Sigmoid colon (tissue), 7 donors: Measurements from ENCODE around the gene TEX53. TPM values are rescaled to one million over a fixed set of nuclear protein-coding genes. Genes with fewer than 3 reads are reported as not detected.

Source experiments
- DNase-seq: peaks from one replicate; pipeline ENCODE4 v3.0.0-alpha.2; 2019
- H3K27ac ChIP-seq, 4 donors: fragments of 200-600 bp; sonication (generic); one replicate each; pipeline ENCODE4 v1.5.1; 2016 to 2019; ENCODE audit warnings: mild to moderate bottlenecking in 1 of 4
- H3K27me3 ChIP-seq, 3 donors: fragments of 200-600 bp; sonication (generic); one replicate each; pipeline ENCODE4 v1.5.1; 2019; ENCODE audit warnings: mild to moderate bottlenecking in 1 of 3
- H3K36me3 ChIP-seq, 4 donors: fragments of 200-600 bp; sonication (generic); one replicate each; pipeline ENCODE4 v1.5.1; 2016 to 2019
- H3K4me1 ChIP-seq, 4 donors: fragments of 200-600 bp; sonication (generic); one replicate each; pipeline ENCODE4 v1.5.1; 2017 to 2019
- H3K4me3 ChIP-seq, 4 donors: fragments of 200-600 bp; sonication (generic); one replicate each; pipeline ENCODE4 v1.5.1; 2017 to 2019; ENCODE audit warnings: mild to moderate bottlenecking in 2 of 4, moderate library complexity in 1 of 4
- H3K9me3 ChIP-seq, 4 donors: fragments of 200-600 bp in 3 of 4; sonication (generic) in 3 of 4; one replicate each; pipeline versions ENCODE4 v1.5.1 to v1.6.1; 2013 to 2019
- EP300 ChIP-seq, 4 donors: sonication (generic); formaldehyde crosslinking; IDR thresholded peaks; one replicate each; pipeline ENCODE4 v1.6.1; 2017; ENCODE audit warnings: antibody characterized with exemption in 4 of 4
- POLR2A ChIP-seq, 2 donors: fragments of 450-650 bp; IDR thresholded peaks; one replicate each; pipeline ENCODE4 v1.6.1; 2016; ENCODE audit warnings: antibody characterized with exemption in 2 of 2, mild to moderate bottlenecking in 2 of 2, moderate library complexity in 2 of 2
- POLR2AphosphoS5 ChIP-seq, 4 donors: sonication (generic); formaldehyde crosslinking; IDR thresholded peaks; one replicate each; pipeline ENCODE4 v1.6.1; 2017; ENCODE audit warnings: antibody characterized with exemption in 4 of 4
- WGBS, 2 donors: extraction: QIAGEN DNeasy Blood & Tissue Kit; methylation state at CpG; one replicate each; pipeline ENCODE4 v1.1.7; 2013; 5-methylcytosine and 5-hydroxymethylcytosine counted together
- intact Hi-C: fragments of 100-400 bp; cut with DNase I; formaldehyde crosslinking; loops from one replicate; pipeline ENCODE4 v1.15.1; 2023
- polyA plus RNA-seq, 3 donors: library from polyadenylated mRNA; stranded (reverse); fragments of 200-250 nt; gene quantifications; one replicate each; pipeline ENCODE4 v1.2.3, GENCODE V29; 2013
- total RNA-seq, 4 donors: library from RNA; depleted of rRNA; stranded (reverse); fragments of >200 nt; gene quantifications; one replicate each; pipeline ENCODE4 v1.1.0, GENCODE V29; 2016
- TF ChIP-seq, protein P1 (sequence below), 4 experiments: fragments of 450-650 bp in 3 of 4; fragments of 200-600 bp in 1 of 4; IDR thresholded peaks; one replicate each; pipeline ENCODE4 v1.5.1; 2016 to 2019; ENCODE audit warnings: antibody characterized with exemption in 4 of 4, mild to moderate bottlenecking in 3 of 4, moderate library complexity in 2 of 4
- donor health status: healthy with polysubstance abuse.
- donor health status: Bipolar disorder and iron deficiency.
- donor health status: healthy.

TEX53 gene
- total and polyA plus RNA-seq, 7 donors = not detected

DNA sequence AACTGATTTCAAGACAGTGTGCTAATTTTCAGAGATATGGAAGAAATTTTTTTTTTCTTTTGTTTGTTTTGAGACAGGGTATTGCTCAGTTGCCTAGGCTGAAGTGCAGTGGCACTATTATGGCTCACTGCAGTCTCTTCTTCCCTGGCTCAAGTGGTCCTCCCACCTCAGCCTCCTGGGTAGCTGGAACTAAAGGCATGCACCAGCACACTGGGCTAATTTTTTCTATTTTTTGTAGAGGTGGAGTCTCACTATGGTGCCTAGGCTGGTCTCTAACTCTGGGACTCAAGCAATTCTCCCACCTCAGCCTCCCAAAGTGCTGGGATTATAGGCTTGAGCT lies 34.3 kb upstream of the TEX53 start:
- Histone ChIP-seq H3K27me3 (no peaks in the 10 kb centered on the region), H3K4me1 (no peaks in the 10 kb centered on the region), H3K27ac (no peak overlapping the region), H3K9me3 (no peaks in the 10 kb centered on the region), H3K36me3 (no peaks in the 10 kb centered on the region), H3K4me3 (no peak overlapping the region)
- no peak for DNase-seq
- intact Hi-C loops = no loop called here
- TF ChIP-seq, protein P1, sequence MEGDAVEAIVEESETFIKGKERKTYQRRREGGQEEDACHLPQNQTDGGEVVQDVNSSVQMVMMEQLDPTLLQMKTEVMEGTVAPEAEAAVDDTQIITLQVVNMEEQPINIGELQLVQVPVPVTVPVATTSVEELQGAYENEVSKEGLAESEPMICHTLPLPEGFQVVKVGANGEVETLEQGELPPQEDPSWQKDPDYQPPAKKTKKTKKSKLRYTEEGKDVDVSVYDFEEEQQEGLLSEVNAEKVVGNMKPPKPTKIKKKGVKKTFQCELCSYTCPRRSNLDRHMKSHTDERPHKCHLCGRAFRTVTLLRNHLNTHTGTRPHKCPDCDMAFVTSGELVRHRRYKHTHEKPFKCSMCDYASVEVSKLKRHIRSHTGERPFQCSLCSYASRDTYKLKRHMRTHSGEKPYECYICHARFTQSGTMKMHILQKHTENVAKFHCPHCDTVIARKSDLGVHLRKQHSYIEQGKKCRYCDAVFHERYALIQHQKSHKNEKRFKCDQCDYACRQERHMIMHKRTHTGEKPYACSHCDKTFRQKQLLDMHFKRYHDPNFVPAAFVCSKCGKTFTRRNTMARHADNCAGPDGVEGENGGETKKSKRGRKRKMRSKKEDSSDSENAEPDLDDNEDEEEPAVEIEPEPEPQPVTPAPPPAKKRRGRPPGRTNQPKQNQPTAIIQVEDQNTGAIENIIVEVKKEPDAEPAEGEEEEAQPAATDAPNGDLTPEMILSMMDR (IDR thresholded peaks at IDR 0.05) = no peak
- TF ChIP-seq POLR2AphosphoS5 (IDR thresholded peaks at IDR 0.05) = no peak
- TF ChIP-seq EP300 (IDR thresholded peaks at IDR 0.05) = no peak
- no peak for TF ChIP-seq POLR2A (IDR thresholded peaks at IDR 0.05)

DNA sequence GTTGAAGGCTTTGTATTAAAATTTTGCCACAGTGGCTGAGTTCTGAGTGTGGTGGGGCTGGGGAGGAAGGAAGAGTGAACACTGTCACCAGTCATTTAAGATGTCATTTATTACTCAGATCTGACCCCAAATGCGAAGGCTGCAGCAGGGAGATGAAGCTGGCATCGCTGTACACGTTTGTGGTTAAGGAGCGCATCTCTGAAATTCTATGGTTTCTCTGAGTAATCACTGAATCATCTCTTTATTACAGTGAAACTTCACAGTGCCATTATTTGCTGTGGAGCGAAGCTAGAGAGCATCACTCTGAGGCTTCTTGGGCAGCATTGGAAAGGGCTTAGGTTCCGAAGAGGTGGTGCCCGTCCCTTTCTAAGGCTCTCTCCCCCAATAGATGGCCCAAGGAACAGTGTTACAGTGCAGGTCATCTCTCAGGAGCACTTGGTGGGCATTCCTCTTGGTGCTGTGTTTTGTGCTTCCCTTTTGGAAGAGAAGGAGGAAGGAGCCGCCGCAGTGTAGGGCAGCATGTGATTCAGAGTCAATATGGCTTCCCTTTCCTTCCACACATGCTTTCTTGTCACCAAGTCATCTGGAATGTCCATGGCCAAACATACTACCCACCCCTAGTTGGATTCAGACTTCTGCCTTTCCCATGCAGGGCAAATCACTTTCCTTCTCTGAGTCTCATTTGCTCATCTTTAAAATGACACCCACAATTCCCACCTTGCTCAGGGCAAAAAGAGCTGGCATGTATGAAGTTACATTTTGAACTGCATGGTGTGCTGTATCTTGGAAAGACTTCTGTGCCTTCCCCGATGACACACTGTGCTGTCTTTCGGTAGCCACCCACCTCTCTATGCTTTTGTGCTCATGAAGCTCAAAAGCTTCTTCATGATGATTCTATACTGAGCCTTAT lies 33.7 kb upstream of the TEX53 start:
- no peaks in the 10 kb centered on the region for H3K27me3 ChIP-seq
- 73 to 86% methylated on average over 11 of the region's 11 CpGs for WGBS, 2 donors
- TF ChIP-seq, protein P1 (IDR thresholded peaks at IDR 0.05) = no peak
- TF ChIP-seq POLR2AphosphoS5 (IDR thresholded peaks at IDR 0.05) (no peak), EP300 (IDR thresholded peaks at IDR 0.05) (no peak), POLR2A (IDR thresholded peaks at IDR 0.05) (no peak)
- DNase-seq = no peak
- H3K4me3 ChIP-seq = no peak overlapping the region
- no peaks in the 10 kb centered on the region for H3K4me1 ChIP-seq
- intact Hi-C loops = no loop called here
- H3K36me3 ChIP-seq = no peaks in the 10 kb centered on the region
- H3K9me3 ChIP-seq = no peaks in the 10 kb centered on the region
- no peak overlapping the region for H3K27ac ChIP-seq

DNA sequence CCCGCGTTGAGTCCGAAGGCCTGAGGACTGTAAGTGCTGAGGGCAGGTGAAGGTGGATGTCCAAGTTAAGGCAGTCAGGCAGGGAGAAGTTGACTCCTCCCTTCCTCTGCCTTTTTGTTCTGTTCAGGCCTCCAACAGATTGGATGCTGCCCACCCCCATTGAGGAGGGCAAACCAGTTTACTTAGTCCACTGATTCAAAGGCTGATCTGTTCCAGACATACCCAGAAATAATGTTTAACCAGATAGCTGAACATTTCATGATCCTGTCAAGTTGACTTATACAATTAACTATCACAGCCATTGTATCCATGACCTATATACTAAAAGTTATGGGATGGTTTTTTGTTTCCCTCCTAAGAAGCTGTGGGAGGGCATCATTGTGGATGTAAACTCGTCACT lies 32.7 kb upstream of the TEX53 start:
- 93 to 94% methylated on average over 4 of the region's 4 CpGs for WGBS, 2 donors

DNA sequence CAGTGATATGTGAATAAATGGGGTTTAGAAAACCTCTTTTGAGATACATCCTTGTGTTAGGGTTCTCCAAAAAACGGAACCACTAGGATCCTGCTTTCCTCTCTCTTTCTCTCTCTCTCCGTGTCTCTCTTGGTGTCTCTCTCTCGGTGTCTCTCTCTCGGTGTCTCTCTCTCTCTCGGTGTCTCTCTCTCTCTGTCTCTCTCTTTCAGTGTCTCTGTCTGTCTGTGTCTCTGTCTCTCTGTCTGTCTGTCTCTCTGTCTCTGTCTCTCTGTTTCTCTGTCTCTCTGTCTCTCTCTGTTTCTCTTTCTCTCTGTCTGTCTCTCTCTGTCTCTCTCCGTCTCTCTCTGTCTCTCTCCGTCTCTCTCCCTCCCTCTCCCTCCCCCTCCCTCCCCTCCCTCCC lies 32.2 kb upstream of the TEX53 start:
- 93 to 95% methylated on average over 7 of the region's 7 CpGs for WGBS, 2 donors
- intact Hi-C loops = no loop called here
- Histone ChIP-seq H3K27me3 (no peaks in the 10 kb centered on the region), H3K4me1 (no peaks in the 10 kb centered on the region), H3K36me3 (no peaks in the 10 kb centered on the region), H3K4me3 (no peak overlapping the region), H3K27ac (no peak overlapping the region), H3K9me3 (no peaks in the 10 kb centered on the region)
- DNase-seq = no peak
- TF ChIP-seq POLR2A (IDR thresholded peaks at IDR 0.05) (no peak), EP300 (IDR thresholded peaks at IDR 0.05) (no peak), POLR2AphosphoS5 (IDR thresholded peaks at IDR 0.05) (no peak)

More for the DNA sequence above, 32.7 kb upstream of the TEX53 start:
- Histone ChIP-seq H3K9me3 (no peaks in the 10 kb centered on the region), H3K27me3 (no peaks in the 10 kb centered on the region), H3K27ac (no peak overlapping the region), H3K4me3 (no peak overlapping the region), H3K36me3 (no peaks in the 10 kb centered on the region), H3K4me1 (no peaks in the 10 kb centered on the region)
- intact Hi-C loops = no loop called here
- no peak for TF ChIP-seq POLR2A (IDR thresholded peaks at IDR 0.05)
- no peak for TF ChIP-seq EP300 (IDR thresholded peaks at IDR 0.05)
- no peak for TF ChIP-seq POLR2AphosphoS5 (IDR thresholded peaks at IDR 0.05)
- TF ChIP-seq, protein P1 (IDR thresholded peaks at IDR 0.05) = no peak
- DNase-seq = no peak

DNA sequence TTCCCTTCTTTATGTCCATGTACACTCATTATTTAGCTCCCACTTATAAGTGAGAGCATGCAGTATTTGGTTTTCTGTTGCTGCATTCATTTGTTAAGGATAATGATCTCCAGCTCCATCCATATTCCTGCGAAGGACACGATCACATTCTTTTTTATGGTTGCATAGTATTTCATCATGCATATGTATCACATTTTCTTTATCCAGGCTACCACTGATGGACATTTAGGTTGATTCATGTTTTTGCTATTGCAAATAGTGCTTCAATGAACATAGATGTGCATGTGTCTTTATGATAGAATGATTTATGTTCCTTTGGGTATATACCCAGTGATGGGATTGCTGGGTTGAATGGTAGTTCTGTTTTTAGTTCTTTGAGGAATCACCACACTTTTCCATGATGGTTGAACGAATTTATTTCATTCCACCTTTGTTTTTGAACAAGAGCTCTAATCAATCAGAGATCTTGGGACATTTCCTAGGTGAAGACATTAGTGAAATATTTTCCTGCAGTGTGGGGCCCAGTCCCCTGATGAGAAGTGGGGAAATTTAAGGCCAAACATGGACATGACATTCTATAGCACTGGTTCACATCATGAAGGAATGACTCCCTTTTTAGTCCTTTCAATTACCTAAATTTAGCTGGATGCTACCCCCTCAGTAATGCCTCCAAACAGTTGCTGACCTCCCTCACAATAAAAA lies 31.5 kb upstream of the TEX53 start:
- H3K9me3 ChIP-seq = no peaks in the 10 kb centered on the region
- no peak for DNase-seq
- no peaks in the 10 kb centered on the region for H3K27me3 ChIP-seq
- H3K4me3 ChIP-seq = no peak overlapping the region
- H3K36me3 ChIP-seq = no peaks in the 10 kb centered on the region
- H3K27ac ChIP-seq = no peak overlapping the region
- intact Hi-C loops = no loop called here
- no peaks in the 10 kb centered on the region for H3K4me1 ChIP-seq
- 91 to 95% methylated on average over 3 of the region's 3 CpGs for WGBS, 2 donors
- TF ChIP-seq POLR2AphosphoS5 (IDR thresholded peaks at IDR 0.05) = no peak
- no peak for TF ChIP-seq POLR2A (IDR thresholded peaks at IDR 0.05)
- TF ChIP-seq EP300 (IDR thresholded peaks at IDR 0.05) = no peak
- TF ChIP-seq, protein P1 (IDR thresholded peaks at IDR 0.05) = no peak
